Thyroid gland (tissue), 4 donors: ENCODE data around the gene ARMC9.

Experiments
- CTCF ChIP-seq, 6 experiments: fragments of 200-600 bp in 3 of 6; fragments of 450-650 bp in 3 of 6; sonication (generic) in 3 of 6; IDR thresholded peaks; one replicate each; pipeline ENCODE4 v1.5.1; 2016 to 2019; ENCODE audit warnings: antibody characterized with exemption in 6 of 6, mild to moderate bottlenecking in 2 of 6, inconsistent platforms in 1 of 6, moderate library complexity in 1 of 6
- POLR2A ChIP-seq, 2 donors: fragments of 450-650 bp; IDR thresholded peaks; one replicate each; pipeline ENCODE4 v1.6.1; 2017; ENCODE audit warnings: antibody characterized with exemption in 2 of 2, mild to moderate bottlenecking in 2 of 2, moderate library complexity in 1 of 2

- TF ChIP-seq CTCF (IDR thresholded peaks at IDR 0.05): peak in 2 of 6 experiments; percentile 11 to 14
- no peak for TF ChIP-seq POLR2A (IDR thresholded peaks at IDR 0.05)
Observed at GRCh38 chr2:231394211-231395141, 196.0 kb downstream of the ARMC9 start.
